HG02884 (cell line): ENCODE results near the gene PXDN.

Experiments
- ATAC-seq: cut with Tn5 transposase; IDR thresholded peaks from one replicate; pipeline ENCODE4 v1.9.1; 2021; ENCODE audit warnings: mild to moderate bottlenecking, moderate library complexity; ENCODE audit not compliant: unreplicated experiment

PXDN gene

DNA sequence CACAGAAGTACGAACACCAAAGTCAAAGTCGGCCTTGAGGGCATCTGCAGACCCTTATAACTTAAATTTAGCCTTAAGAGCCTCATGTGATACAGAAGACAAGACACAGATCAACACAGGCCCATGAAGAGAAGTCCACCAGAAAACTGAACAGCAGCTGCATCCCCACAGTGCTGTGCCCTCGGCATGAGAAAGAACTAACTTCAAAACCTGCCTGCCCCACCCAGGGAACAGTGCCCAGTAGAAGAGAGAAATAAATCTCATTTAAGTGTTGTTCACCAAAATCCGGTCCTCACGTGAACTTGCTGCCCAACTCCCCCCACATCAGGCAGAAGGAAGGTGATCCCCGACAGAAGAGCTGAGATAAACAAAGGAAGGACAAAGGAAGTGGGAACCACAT, 73.7 kb downstream of the PXDN start:
- ATAC-seq: no peak

DNA sequence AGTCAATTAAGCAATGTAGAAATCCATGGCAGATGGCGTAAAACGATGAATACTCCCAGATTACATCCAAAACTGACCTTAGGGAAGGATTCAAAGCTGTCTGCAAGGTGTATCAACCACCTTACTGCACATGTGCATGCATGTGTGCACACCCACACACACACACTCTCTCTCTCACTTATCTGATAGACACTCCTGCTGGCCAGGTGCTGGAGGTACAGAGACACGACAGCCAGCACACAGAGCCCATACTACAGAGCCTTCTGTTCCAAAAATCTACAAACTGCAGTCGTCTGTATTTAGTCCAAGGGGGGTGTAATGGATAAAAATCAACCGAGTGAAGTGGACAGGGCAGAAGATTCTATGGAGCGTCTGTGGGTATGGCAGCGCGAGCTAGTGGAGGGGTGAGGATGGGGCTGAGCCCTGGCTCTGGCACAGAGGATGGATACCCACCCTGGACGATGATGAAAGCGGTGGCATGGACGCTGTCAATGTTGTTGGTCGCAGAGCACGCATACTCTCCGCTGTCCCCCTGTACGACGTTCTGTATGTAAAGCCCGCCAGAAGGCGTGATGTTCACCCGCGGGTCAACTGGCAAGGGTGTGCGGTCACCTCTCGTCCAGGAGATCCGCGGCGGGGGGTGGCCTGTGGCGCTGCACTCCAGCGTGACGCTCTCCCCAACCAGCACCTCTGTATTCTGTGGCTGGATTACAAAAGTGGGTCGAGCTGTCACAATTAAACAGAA, 78.4 kb downstream of the PXDN start:
- ATAC-seq: no peak

DNA sequence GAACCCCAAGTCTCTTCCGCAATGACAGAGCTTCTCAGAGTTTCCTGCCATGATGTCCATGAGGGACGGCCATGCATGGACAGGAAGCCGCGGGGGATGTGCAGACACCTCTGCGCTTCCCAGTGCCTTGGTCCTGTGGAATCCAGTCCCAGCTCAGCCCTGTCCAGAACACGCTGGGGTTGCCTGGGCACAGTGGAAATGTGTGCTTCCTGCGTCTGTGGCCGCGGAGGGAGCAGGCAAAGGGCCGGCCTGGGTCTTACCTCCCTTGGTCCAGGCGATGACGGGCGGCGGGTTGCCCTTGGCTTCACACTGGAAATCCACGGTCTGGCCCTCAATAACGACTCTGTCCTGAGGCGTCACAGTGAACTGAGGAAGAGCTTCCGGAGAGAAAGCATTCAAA, 79.6 kb downstream of the PXDN start:
- no peak for ATAC-seq

DNA sequence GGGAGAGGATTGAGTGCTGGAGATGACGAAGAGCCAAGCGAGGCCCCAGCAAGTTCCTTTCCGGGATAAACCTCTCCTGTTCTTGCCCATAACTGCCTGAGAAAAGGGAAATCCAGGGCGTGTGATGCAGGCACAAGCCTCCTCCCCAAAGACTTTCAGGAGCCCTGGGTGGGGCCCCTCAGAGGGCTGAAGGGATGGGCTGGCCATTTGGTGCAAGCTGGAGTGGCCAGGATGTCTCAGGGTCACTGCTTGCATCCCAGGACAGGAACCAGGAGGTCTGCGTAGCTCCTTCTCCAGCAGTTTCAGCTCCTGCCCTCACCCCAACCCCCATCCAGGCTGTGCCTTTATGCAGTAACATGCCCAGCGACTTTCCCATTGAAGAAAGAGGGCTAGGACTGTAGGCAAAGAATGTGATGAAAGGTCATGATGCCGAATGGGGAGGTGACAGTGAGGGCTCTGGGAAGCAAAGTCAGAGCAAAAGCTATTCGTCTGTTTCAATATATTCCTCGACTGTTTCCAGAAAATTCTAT, 80.2 kb downstream of the PXDN start:
- no peak for ATAC-seq

DNA sequence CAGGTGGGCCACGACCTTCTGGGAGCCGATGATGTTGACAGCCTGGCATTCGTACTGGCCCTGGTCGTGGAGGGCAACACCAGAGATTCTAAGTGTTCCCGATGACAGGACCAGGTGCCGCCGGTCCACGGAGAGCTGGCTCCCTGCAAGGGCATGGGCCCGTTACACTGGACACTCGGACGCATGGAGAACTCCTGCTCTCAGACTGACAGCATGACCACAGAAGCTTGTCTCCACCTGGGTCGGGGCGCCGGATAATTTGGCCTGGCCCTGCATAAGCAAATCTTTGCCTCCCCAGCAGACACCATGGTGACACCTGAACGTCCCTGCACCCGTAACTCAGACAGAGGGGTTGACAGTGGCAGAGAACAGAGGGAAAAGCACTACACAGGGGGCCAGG, 80.7 kb downstream of the PXDN start:
- ATAC-seq: no peak

DNA sequence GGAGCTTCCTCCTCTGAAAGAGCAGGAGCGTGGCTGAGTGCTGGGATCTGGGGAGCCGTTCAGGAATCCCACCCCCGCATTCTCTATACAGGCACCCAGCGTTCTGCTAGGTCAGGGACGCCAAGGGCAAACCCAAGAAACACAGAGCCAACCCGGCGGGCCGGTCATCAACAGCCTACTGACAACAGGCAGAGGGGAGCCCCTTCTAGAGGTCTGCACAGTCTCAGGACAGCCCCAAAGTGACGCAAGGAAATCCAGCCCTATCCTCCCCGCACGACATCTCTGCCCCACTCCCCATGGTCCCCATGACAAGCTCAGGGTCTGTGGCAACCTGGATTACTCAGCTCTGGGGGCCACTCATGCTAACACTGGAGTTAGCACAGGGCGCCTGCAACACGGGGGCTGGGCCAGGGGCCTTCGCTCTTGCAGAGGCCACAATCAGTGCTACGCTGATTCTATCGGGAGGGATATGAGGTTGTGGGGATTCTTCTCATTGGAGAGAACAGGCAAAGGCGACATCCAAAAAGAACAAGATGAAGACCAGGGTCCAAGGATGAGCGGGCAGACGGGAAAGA, 81.6 kb downstream of the PXDN start:
- no peak for ATAC-seq

DNA sequence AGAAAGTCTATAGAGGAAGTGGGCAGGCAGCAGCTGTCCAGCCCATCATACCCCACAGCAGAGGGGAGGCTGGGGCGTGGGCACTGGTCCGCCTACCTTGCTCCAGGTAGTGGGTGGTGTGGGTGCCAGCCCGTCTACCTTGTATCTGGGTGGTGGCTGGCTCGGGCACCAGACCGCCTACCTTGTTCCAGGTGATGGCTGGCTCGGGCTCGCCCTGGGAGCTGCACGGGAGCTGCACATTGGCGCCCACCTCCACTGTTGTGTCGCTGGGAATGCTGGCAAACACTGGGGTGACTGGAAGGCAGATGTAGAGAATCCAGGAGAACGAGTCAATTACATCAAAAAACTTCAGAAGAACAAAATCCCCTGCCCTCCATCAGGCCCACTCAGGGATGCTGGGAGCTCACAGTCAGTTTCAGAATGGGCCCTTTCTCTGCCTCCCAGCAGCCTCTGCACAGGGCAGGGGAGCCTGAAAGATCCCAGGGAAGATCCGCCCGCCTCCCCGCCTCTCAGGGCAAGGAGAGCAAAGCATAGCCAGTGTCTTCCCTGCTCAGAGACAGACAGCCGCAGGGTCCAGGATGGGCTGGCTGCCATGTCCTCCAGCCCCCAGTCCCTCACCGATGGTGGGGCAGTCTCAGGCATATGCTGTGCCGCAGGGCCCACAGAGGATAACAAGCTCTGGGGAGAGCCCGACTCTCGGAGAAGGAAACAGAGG, 82.3 kb downstream of the PXDN start:
- no peak for ATAC-seq

DNA sequence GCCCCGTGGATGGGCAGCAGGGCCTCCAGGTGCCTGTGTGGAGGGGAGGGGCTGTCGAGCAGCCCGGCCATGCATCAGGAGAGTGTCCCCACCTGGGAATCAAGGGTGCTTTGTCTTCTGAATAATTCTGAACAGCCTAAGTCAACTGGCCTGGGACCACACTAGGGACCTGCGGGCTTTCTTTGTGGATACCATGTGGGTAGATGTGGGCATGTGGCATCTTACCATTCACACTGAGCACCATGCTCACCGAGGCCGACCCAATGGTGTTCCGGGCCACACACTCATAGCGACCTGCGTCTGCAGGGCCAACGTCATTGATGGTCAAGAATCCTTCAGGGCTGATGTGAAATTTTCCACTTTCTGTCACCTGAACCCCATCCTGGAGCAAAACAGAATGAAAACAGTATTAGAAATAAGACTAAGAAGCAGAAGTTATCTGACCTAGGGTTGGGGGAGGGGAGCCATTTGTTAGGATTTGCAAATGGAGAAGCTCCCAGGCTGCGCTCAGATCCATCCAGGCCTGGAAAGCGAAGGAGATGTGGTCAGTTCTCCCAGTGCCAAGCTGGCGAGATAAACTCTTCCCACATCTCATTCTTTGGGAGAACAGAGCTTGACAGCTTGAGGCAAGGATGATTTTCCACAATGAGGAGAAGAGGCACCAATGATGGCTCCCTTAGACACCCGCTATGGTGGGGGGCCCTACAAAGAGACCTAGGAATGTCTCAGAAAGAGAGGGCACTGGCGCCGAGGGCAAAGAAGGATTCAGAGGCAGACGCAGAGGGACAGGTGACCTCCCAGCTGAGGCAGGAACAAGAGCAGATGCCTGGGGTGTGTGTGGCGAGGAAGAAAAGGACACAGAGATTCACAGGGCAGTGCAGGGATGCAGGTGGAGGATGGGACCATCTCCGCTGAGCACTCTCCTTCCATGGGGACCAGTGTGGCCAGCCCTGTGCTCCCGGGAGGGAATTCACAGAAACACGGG, 83.4 kb downstream of the PXDN start:
- ATAC-seq: no peak

DNA sequence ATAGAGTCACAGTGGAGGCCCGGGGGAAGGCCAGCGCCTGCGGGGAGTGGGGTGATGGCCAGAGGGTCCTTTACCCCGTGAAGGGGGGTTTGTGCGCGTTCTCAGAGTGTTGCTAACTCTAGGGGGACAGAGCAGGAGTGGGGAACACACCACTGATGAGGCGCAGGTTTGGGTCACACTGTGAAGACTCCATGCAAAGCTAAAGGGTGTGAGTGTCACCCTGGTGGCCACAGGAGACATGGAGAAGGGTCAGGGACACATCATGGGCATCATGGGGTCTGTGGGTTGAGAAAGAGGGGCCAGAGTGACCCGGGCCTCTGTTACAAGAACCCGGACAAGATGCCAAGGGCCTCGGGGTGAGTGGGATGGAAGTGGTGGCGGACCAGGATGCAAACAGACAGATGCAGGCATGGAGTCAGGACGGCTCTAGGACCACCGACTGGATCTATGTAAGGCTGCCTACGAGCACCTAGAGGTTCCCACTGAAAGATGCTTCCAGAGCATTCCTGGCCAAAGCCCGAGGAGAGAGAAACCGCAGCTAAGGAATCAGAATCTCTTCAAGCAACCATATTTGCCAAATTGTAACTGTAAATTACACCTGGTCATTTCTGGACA, 84.3 kb downstream of the PXDN start:
- no peak for ATAC-seq

DNA sequence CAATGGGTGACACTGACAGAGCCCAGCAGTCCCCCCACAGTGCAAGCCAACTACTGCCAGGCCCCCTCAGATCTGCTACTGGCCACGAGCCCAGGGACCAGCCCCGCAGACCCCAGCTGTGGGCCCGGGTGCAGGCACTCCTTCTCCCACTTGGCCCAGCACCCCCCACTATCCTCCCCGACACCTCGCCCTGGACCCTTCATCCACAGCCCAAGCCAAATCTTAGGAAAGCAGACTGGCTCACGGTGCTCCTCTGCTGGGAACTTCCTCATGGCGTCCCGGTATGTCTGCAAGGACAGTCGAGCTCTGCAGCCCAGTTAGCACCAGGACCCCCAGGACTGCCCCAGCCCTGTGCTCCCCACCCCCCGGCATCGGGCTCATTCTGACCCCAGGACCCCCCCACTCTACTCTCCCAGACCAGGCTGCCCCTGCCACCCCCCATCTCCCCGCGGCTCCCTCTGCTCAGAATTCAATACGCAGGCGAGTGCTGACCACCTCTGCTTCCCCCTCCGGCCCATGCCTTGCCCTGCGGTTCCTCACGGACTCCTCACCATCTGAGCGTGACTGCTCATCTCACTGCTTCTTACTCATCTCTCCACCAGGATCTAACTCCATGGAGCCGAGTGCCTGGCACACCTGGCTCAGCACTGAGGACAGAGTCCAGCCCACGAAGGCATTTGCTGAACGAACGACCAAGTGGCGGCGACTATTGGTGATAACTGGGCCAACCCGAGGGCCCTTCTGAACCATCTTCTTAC, 85.7 kb downstream of the PXDN start:
- no peak for ATAC-seq

DNA sequence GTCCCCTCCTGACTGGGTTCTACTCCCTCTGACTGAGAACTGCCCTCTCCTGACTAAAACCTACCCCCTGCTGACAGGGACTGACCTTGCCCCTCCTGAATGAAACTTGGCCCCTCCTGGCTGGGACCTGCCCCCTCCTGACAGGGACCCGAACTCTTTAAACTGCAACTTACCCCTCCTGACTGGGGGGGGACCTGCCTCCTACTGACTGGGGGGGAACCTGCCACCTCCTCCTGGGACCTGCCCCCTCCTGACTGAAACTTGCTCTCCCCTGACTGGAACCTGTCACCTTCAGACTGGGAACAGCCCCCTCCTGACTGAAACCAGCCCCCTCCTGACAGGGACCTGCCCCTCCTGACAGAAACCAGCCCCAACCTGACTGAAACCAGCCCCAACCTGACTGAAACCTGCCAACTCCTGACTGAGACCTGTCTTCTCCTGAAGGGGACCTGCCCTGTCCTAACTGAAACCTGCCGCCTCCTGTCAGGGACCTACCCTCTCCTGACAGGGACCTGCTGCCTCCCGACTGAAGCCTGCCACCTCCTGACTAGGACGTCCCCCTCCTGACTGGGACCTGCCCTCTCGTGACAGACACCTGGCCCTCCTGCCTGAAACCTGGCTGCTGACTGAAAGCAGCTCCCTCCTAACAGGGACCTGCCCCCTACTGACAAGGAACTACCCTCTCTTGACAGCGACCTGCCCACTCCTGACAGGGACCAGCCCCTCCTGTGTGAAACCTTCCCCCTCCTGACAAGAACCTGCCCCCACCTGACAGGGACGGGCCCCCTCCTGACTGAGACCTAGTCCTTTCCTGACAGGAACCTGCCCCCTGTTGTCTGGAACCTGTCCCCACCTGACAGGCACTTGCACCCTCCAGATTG, 87.1 kb downstream of the PXDN start:
- no peak for ATAC-seq

DNA sequence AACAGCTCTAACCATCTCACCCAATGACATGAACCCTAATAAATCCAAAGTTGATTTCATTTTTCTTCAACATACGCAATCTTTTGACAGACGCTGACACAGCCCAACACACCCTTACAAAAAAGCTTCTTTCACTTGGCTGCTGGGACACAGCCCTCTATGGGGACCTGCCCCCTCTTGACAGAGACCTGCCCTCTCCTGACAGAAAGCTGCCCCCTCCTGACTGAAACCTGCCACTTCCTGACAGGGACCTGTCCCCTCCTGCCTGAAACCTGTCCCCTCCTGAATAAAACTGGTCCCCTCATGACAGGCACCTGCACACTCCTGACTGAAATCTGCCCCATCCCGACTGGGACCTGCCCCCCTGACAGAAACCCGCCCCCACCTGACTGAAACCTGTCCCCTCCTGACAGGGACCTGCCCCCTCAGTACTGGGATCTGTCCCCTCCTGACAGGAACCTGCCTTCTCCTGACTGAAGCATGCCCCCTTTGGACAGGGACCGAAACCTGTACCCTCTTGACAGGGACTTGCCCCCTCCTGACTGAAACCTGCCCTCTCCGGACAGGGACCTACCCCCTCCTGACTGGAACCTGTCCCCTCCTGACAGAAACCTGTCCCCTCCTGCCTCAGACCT, 87.9 kb downstream of the PXDN start:
- no peak for ATAC-seq

DNA sequence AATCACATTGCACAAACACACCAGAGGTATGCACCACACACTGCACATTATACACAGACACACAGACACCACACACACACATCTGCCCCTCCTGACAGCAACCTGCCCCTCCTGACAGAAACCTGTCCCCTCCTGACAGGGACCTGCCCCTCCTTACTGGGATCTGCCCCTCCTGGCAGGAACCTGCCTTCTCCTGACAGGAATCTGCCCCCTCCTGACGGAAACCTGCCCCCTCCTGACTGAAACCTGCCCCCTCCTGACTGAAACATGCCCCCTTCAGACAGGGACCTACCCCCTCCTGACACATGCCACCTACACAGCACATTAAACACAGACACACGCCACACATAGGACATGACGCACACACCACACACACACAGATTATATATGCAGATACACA, 88.9 kb downstream of the PXDN start:
- no peak for ATAC-seq

DNA sequence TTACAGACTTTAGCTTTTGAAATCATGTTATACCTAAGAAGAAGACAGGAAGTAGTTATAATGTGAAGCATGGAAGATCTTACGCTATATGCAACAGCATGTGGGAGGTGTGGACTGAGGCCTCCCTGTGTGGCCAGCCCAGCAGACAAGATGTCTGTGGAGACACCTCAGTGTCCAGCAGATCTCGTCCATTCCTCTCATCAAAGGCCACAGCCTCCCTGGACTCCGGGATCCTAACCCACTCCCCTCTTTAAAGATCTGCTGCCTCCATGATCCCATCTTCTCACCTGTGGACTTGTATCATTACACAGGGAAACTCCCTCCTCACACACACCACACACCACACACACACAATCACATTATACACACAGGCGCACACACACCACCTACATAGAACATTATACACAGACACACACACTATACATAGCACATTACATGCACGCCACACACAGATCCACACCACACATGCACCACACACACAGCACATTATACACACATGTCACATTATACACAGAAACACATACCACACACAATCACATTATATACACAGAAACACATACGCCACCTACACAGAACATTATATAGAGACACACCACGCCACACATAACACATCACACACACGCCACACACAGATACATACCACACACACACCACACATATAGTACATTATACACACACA, 89.5 kb downstream of the PXDN start:
- ATAC-seq: no peak

DNA sequence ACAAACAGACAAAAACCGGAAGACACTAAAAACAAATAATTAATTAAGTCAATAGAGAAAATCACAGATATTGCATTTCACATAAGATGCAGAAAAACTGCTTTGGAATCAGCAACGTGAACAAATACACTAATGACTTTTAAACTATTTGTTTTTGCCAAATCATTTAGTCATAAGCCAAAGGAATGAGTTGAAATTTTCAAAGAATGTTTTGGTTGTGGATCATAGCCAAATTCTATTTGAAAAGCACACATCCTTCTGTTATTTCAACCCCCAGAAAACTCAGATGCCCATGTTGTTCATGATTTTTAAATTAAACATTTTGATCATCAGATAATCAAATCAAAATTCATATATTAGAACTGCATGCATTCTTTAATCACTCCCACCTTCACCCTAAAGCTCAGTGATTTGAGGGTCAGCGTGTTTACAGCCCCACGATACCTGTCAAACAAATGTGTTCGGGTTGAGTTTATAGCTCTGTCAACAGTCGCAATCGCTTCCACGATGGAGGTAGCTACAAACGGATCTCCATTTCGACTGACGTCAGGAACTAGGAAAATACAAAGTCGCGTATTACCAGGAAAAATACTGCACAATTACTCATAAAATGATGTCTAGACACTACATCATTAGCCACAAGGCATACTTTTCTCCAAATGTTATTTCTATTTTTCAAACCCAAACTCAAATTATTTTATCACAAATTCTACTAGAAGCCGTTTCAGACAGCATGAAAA, 90.2 kb downstream of the PXDN start:
- ATAC-seq: no peak

DNA sequence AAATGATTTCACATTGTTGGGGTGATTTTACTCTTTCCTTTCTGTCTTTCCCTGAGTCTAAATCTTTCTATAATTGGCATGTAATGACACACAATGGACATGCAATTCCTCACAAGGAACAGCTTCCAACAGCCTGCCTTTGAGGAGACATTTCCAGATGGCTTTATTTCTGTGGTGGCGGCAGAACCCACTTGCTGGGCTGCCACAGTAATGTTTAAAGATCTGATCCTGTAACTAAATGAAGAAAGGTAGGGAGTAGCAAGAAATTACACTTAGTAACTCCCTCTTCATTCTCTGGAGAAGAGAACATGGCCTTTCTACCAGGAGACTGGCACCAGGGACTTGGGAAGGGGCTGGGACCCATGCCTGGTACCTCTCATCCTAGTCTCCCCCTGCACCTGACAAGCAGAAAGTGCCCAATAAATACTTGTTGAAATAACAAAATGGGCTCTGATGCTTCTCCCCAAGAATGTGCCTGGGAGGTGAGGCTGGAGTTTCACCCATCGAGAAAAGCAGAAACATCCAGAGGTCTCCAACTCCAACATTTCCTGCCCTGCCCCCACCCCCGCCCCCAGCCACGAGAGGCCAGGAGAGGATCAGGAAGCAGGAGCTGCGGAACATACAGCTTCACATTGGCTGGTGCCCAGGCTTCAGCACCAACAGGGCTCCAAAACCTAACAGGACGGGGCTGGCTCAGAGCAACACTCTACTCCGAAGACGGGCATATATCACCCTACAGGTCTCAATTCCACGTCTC, 92.1 kb downstream of the PXDN start:
- no peak for ATAC-seq
